ENCODE results near the gene TFE3.

Gene TFE3

DNA sequence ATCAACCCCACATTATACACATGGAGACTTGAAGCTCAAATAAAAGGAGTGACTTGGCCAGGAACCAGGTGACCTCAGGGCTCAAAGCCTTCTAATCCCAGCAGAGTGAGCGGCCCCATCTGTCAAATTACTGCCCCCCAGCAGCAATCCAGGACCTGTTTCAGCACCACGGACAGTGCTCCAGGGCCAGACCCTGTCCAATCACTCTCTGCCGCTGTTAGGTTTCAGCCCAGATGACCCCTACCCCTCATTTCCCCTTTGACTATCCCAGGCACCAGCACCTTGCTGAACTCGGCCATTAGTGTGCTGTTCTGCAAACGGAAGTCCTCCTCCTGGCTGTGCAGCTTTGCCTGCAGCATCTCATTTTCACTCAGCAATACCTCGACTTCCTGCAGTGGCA is 46.2 kb downstream of the TFE3 start:
- Histone ChIP-seq H3K4me2 (ENCODE audit: low read depth, low read length, poor library complexity, severe bottlenecking) (no peak overlapping the region), H3K9me2 (replicated peaks; ENCODE audit: low read depth, low read length) (no peaks in the 10 kb centered on the region), H3K36me3 (ENCODE audit: insufficient read depth, low read length) (no peaks in the 10 kb centered on the region; the same call in 1 of the 2 replicates), H2AFZ (ENCODE audit: low read length) (no peak overlapping the region), H3F3A (ENCODE audit: low read depth) (no peaks in the 10 kb centered on the region), H3K4me1 (ENCODE audit: insufficient read depth, low read length, poor library complexity, severe bottlenecking) (peaks cover 2% of the 10 kb centered on the region), H3K4me3 (ENCODE audit: low read length, poor library complexity, severe bottlenecking) (no peak overlapping the region), H3K79me2 (ENCODE audit: insufficient read depth, low read length) (peaks cover 26% of the 10 kb centered on the region), H3K27me3 (ENCODE audit: insufficient read depth, low read length, poor library complexity, severe bottlenecking) (no peaks in the 10 kb centered on the region), H4K20me1 (ENCODE audit: insufficient read depth, low read length, poor library complexity, severe bottlenecking) (peaks cover 21% of the 10 kb centered on the region), H3K9ac (ENCODE audit: low read depth, low read length, poor library complexity, severe bottlenecking) (no peak overlapping the region), H3K9me3 (ENCODE audit: insufficient read depth, low read depth, low read length) (no peaks in the 10 kb centered on the region)
- TF ChIP-seq CTCF (conservative IDR thresholded peaks at IDR 0.05; ENCODE audit: low read length), result no peak
- TF ChIP-seq EZH2phosphoT487 (IDR thresholded peaks at IDR 0.05; ENCODE audit: borderline replicate concordance), result no peak

DNA sequence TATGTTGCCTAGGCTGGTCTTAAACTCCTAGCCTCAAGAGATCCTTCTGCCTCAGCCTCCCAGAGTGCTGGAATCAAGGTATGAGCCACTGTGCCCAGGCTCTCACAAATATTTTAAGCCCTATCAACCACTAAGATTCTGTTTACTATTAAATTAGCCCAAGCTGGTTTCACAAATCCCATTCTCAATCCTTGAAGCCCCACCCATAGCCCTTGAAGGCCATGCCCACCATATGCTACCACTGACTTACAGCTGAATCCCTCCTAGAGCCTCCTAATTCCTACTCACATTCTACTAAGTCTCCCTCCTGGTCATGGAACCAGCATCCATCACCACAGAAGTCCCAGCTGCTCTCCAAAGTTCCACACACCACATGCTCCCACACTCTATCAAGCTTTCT is 50.8 kb downstream of the TFE3 start:
- H3K79me2 ChIP-seq (ENCODE audit: insufficient read depth, low read length), result no peaks in the 10 kb centered on the region
- H2AFZ ChIP-seq (ENCODE audit: low read length), result no peak overlapping the region
- TF ChIP-seq CTCF (conservative IDR thresholded peaks at IDR 0.05; ENCODE audit: low read length), result no peak
- TF ChIP-seq EZH2phosphoT487 (IDR thresholded peaks at IDR 0.05; ENCODE audit: borderline replicate concordance), result no peak
- no peak overlapping the region for H3K4me2 ChIP-seq (ENCODE audit: low read depth, low read length, poor library complexity, severe bottlenecking)
- no peaks in the 10 kb centered on the region for H3F3A ChIP-seq (ENCODE audit: low read depth)
- H3K27me3 ChIP-seq (ENCODE audit: insufficient read depth, low read length, poor library complexity, severe bottlenecking), result no peaks in the 10 kb centered on the region
- no peak overlapping the region for H3K9ac ChIP-seq (ENCODE audit: low read depth, low read length, poor library complexity, severe bottlenecking)
- H3K4me1 ChIP-seq (ENCODE audit: insufficient read depth, low read length, poor library complexity, severe bottlenecking), result no peaks in the 10 kb centered on the region
- H3K36me3 ChIP-seq (ENCODE audit: insufficient read depth, low read length), result peaks cover 5% of the 10 kb centered on the region; the same call in 1 of the 2 replicates
- no peaks in the 10 kb centered on the region for H3K9me3 ChIP-seq (ENCODE audit: insufficient read depth, low read depth, low read length)
- peaks cover 8% of the 10 kb centered on the region for H4K20me1 ChIP-seq (ENCODE audit: insufficient read depth, low read length, poor library complexity, severe bottlenecking)
- no peak overlapping the region for H3K4me3 ChIP-seq (ENCODE audit: low read length, poor library complexity, severe bottlenecking)
- H3K9me2 ChIP-seq (replicated peaks; ENCODE audit: low read depth, low read length), result no peaks in the 10 kb centered on the region

DNA sequence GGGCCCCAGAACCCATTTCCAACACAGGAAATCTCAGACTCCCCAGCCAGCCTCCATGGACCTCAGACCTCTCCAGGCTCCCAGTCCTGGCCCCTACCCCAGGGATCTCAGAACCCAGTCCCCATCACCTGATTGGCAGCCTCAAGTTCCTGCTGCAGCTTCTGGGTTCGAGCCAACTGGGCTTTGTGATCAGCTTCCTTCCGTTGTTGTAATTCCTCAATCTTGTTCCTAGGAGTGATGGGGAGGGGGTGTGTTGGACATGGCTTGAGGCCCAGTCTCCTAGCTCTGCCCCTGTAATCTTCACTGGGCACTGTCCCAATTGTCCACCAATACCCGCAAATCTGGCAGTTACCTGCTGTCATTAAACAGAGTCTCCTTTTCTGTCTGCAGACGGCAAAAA is 53.7 kb downstream of the TFE3 start:
- H3K79me2 ChIP-seq (ENCODE audit: insufficient read depth, low read length), result no peaks in the 10 kb centered on the region
- H3K4me1 ChIP-seq (ENCODE audit: insufficient read depth, low read length, poor library complexity, severe bottlenecking), result no peaks in the 10 kb centered on the region
- H3K4me2 ChIP-seq (ENCODE audit: low read depth, low read length, poor library complexity, severe bottlenecking), result no peak overlapping the region
- no peak overlapping the region for H3K4me3 ChIP-seq (ENCODE audit: low read length, poor library complexity, severe bottlenecking)
- no peaks in the 10 kb centered on the region for H4K20me1 ChIP-seq (ENCODE audit: insufficient read depth, low read length, poor library complexity, severe bottlenecking)
- no peaks in the 10 kb centered on the region for H3K9me3 ChIP-seq (ENCODE audit: insufficient read depth, low read depth, low read length)
- H3K9ac ChIP-seq (ENCODE audit: low read depth, low read length, poor library complexity, severe bottlenecking), result no peak overlapping the region
- no peaks in the 10 kb centered on the region for H3K27me3 ChIP-seq (ENCODE audit: insufficient read depth, low read length, poor library complexity, severe bottlenecking)
- peaks cover 5% of the 10 kb centered on the region; the same call in 1 of the 2 replicates for H3K36me3 ChIP-seq (ENCODE audit: insufficient read depth, low read length)
- H2AFZ ChIP-seq (ENCODE audit: low read length), result no peak overlapping the region
- no peaks in the 10 kb centered on the region for H3K9me2 ChIP-seq (replicated peaks; ENCODE audit: low read depth, low read length)
- no peak for TF ChIP-seq CTCF (conservative IDR thresholded peaks at IDR 0.05; ENCODE audit: low read length)
- TF ChIP-seq EZH2phosphoT487 (IDR thresholded peaks at IDR 0.05; ENCODE audit: borderline replicate concordance), result no peak
- H3F3A ChIP-seq (ENCODE audit: low read depth), result no peaks in the 10 kb centered on the region

Data from Loucy (cell line).